Rectal smooth muscle tissue (tissue), 1 donor: Measurements from ENCODE around the gene SLC22A9.
"Not testable (repeated sequence)": the region's sequence is repeated elsewhere in the genome, so short reads cannot be mapped to it uniquely, and the experiment has no call there.

Experiments
- H3K27ac ChIP-seq: one replicate; pipeline ENCODE4 v1.7.0; 2013; ENCODE audit warnings: low read depth, low read length, inconsistent platforms
- H3K27me3 ChIP-seq: one replicate; pipeline ENCODE4 v1.7.0; 2013; ENCODE audit warnings: low read length; ENCODE audit not compliant: control insufficient read depth, insufficient read depth
- H3K36me3 ChIP-seq: one replicate; pipeline ENCODE4 v1.7.0; 2013; ENCODE audit warnings: low read length; ENCODE audit not compliant: control insufficient read depth, insufficient read depth
- H3K4me1 ChIP-seq: one replicate; pipeline ENCODE4 v1.7.0; 2013; ENCODE audit warnings: low read length; ENCODE audit not compliant: control insufficient read depth, insufficient read depth
- H3K4me3 ChIP-seq: one replicate; pipeline ENCODE4 v1.7.0; 2013; ENCODE audit warnings: low read length
- H3K9ac ChIP-seq: one replicate; pipeline ENCODE4 v1.7.0; 2013; ENCODE audit warnings: low read length

The SLC22A9 gene

DNA sequence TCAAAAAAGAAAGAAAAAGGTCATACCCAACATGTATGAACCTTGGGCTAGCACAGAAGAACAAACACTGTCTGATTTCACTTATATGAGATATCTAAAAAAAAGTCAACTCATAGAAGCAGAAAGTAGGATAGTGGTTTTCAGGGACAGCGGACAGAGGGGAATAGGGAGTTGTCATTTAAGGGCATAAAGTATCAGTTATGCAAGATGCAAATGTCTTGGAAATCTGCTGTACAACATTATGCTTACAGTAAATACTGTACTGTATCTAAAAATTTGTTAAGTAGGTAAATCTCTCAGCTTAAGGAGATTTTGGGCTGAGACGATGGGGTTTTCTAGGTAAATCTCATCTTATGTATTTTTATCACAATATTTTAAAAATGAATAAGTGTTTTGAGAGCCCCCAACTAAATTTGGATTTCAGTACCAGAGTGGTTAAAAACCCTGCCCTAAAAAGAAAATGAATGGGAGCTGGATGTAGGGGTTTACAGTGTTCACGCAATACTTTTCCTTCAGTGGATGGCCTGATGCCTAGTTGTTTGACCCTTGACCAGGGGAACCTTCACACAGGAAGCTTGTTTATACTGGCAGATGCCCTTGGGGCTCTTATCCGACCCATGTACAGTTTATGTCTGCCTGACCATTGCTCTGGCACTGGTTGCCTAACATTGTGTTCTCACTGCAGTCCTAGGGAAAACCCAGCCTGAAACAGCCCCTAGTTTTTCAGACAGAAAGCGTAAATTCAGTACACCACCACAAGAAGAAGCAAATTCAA lies 34.8 kb downstream of the SLC22A9 start:
- Histone ChIP-seq H3K4me1 (no peaks in the 10 kb centered on the region), H3K27me3 (no peaks in the 10 kb centered on the region), H3K36me3 (no peaks in the 10 kb centered on the region), H3K9ac (no peak overlapping the region), H3K27ac (no peak overlapping the region), H3K4me3 (no peak overlapping the region)

DNA sequence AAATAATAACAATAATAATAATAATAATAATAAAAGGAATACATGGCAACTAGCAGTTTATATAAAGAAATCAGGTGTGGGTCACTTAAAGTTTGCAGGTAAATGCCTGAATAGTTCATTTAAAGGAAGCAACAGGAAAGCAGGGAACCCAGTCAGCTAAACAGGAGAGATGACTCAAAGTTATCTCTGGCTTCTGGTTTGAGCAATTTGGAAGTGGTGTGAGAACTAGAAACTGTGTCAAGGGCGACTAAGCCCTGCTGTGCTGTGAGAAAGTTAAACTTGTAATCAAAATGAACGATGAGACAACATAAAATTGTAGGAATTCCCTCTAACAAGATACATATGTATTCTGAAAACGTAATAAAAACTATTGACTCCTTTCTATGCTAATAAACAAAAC lies 35.5 kb downstream of the SLC22A9 start:
- Histone ChIP-seq H3K4me1 (no peaks in the 10 kb centered on the region), H3K36me3 (no peaks in the 10 kb centered on the region), H3K9ac (no peak overlapping the region), H3K4me3 (no peak overlapping the region), H3K27me3 (no peaks in the 10 kb centered on the region), H3K27ac (no peak overlapping the region)

DNA sequence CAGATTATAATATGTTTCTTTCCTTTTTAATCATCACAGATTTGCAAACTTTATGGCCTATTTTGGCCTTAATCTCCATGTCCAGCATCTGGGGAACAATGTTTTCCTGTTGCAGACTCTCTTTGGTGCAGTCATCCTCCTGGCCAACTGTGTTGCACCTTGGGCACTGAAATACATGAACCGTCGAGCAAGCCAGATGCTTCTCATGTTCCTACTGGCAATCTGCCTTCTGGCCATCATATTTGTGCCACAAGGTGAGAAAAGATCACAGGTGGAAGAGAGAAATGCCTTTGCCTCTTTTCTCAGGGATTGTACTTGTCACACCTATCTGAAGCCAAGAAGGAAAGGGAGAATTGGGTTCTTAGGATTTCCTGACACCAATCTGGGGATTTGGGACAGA lies 36.9 kb downstream of the SLC22A9 start:
- H3K4me1 ChIP-seq: no peaks in the 10 kb centered on the region
- H3K27me3 ChIP-seq: no peaks in the 10 kb centered on the region
- H3K9ac ChIP-seq: no peak overlapping the region
- no peak overlapping the region for H3K4me3 ChIP-seq
- no peak overlapping the region for H3K27ac ChIP-seq
- no peaks in the 10 kb centered on the region for H3K36me3 ChIP-seq

DNA sequence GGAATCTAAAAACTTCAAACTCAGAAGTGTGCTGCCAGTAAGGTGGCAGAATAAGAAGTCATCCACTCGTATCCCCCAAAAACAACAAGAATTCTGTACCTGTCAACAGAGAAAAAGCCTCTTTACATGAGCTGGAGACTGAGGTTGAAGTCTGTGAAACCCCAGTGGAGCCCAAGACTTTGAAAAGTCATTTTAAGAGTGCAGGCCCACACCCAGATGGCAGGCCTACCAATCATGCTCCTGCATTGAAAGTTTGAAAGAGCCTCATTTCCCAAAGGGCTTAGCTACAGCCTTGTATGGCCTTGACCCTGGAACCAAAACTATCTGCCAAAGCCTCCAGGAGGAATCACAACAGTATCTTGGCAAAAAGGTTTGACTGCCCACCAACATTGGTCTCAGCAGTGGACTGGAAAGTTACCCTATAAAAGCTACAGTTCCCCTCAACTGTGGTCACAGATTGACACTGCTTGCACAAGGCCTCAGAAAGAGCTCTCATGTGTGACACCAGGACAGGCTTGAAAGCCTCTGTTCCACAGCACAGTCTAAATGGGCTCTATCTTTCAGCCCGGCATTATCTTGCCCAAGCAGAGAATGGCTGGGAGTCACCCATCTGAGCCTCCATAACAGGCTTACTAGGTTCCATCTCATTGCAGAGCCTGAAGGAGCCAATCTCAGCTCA lies 47.7 kb downstream of the SLC22A9 start:
- H3K36me3 ChIP-seq: no peaks in the 10 kb centered on the region
- no peak overlapping the region for H3K4me3 ChIP-seq
- H3K9ac ChIP-seq: no peak overlapping the region
- H3K27ac ChIP-seq: no peak overlapping the region
- no peaks in the 10 kb centered on the region for H3K4me1 ChIP-seq
- no peaks in the 10 kb centered on the region for H3K27me3 ChIP-seq

GRCh38 chr11:63427971-63428508 lies 58.5 kb downstream of the SLC22A9 start:
- Histone ChIP-seq H3K4me3 (no peak overlapping the region), H3K9ac (no peak overlapping the region), H3K36me3 (no peaks in the 10 kb centered on the region), H3K4me1 (no peaks in the 10 kb centered on the region), H3K27me3 (no peaks in the 10 kb centered on the region), H3K27ac (no peak overlapping the region)

- H3K27ac ChIP-seq: not testable (repeated sequence)
These were observed 61.1 kb downstream of the SLC22A9 start for GRCh38 chr11:63430731-63431130.

GRCh38 chr11:63435351-63435750 lies 65.8 kb downstream of the SLC22A9 start:
- not testable (repeated sequence) for H3K27ac ChIP-seq, H3K27me3 ChIP-seq, H3K4me3 ChIP-seq, H3K9ac ChIP-seq, H3K4me1 ChIP-seq, H3K36me3 ChIP-seq

More at GRCh38 chr11:63430731-63431130, 61.1 kb downstream of the SLC22A9 start:
- not testable (repeated sequence) for H3K9ac ChIP-seq, H3K36me3 ChIP-seq, H3K4me3 ChIP-seq, H3K4me1 ChIP-seq, H3K27me3 ChIP-seq

DNA sequence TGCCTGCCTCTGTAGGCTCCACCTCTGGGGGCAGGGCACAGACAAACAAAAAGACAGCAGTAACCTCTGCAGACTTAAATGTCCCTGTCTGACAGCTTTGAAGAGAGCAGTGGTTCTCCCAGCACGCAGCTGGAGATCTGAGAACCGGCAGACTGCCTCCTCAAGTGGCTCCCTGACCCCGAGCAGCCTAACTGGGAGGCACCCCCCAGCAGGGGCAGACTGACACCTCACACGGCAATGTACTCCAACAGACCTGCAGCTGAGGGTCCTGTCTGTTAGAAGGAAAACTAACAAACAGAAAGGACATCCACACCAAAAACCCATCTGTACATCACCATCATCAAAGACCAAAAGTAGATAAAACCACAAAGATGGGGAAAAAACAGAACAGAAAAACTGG lies 66.2 kb downstream of the SLC22A9 start:
- not testable (repeated sequence) for H3K4me1 ChIP-seq, H3K9ac ChIP-seq, H3K4me3 ChIP-seq

GRCh38 chr11:63443714-63444113 lies 74.1 kb downstream of the SLC22A9 start:
- Histone ChIP-seq H3K27me3 (no peaks in the 10 kb centered on the region), H3K4me1 (no peaks in the 10 kb centered on the region), H3K27ac (no peak overlapping the region), H3K9ac (no peak overlapping the region), H3K36me3 (no peaks in the 10 kb centered on the region), H3K4me3 (no peak overlapping the region)

More for the DNA sequence above, 66.2 kb downstream of the SLC22A9 start:
- not testable (repeated sequence) for H3K36me3 ChIP-seq, H3K27ac ChIP-seq, H3K27me3 ChIP-seq

- H3K4me3 ChIP-seq: no peak overlapping the region
- no peak overlapping the region for H3K9ac ChIP-seq
- no peak overlapping the region for H3K27ac ChIP-seq
- no peaks in the 10 kb centered on the region for H3K4me1 ChIP-seq
- H3K27me3 ChIP-seq: no peaks in the 10 kb centered on the region
- no peaks in the 10 kb centered on the region for H3K36me3 ChIP-seq
These were observed 74.6 kb downstream of the SLC22A9 start for GRCh38 chr11:63444160-63444559.

GRCh38 chr11:63445118-63445517 lies 75.5 kb downstream of the SLC22A9 start:
- Histone ChIP-seq H3K4me3 (no peak overlapping the region), H3K27ac (no peak overlapping the region), H3K9ac (no peak overlapping the region), H3K36me3 (no peaks in the 10 kb centered on the region), H3K4me1 (no peaks in the 10 kb centered on the region), H3K27me3 (no peaks in the 10 kb centered on the region)

DNA sequence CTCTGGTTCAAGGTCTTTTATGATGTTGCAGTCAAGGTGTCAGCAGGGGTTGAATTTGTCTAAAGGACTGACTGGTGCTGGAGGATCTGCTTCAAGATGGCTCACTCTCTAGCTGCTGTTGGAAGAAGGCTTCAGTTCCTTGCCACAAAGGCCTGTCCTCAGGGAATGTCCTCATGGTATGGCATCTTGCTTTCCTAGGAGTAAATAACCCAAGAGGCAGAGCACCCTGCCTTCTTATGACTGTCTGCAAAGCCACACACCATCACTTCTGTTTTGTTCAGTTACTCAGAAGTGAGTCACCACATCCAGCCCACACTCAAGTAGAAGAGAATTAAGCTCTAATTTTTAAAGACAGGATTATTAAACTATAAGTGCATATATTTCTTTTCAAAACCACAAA lies 76.1 kb downstream of the SLC22A9 start:
- Histone ChIP-seq H3K9ac (no peak overlapping the region), H3K36me3 (no peaks in the 10 kb centered on the region), H3K4me3 (no peak overlapping the region), H3K27me3 (no peaks in the 10 kb centered on the region), H3K27ac (no peak overlapping the region), H3K4me1 (no peaks in the 10 kb centered on the region)

DNA sequence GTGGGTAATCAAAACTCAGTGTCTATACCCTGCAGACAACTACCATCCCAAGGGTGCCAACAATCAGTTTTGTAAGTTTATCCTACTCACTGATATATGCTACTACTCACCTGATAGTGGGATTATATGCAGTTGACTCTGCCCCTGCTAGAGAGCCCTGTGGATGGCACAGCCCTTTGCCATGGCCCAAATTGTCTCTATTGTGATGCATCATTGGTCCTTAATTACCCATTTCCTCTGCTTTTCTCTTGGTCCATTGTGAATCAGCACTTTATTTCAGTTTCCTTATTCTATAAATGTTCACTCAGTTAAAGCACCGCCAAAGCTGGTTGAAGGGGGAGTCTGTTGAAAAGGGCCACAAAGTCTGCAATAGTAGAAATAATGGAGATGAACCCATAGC lies 79.1 kb downstream of the SLC22A9 start:
- Histone ChIP-seq H3K4me1 (no peaks in the 10 kb centered on the region), H3K4me3 (no peak overlapping the region), H3K27me3 (no peaks in the 10 kb centered on the region), H3K9ac (no peak overlapping the region), H3K36me3 (no peaks in the 10 kb centered on the region), H3K27ac (no peak overlapping the region)
